Measurements from ENCODE around the gene REXO2. TPM values are rescaled to one million over a fixed set of nuclear protein-coding genes. Genes with fewer than 3 reads are reported as not detected.
A peak's percentile ranks its signal among the peaks of the same experiment; 100 is the strongest.

Gene REXO2
- total and polyA plus RNA-seq, 2 of the 8 experiments (the other 6 are each of a cell fraction or from before 2014, with no cell fraction given) = 111 to 114 TPM

GRCh38 chr11:114426280-114426679 lies 13.0 kb upstream of the REXO2 start:
- H3K56ac ChIP-seq (replicated peaks; ENCODE audit: insufficient read length, low read depth, low read length) = no peak overlapping the region
- H3K27me3 ChIP-seq (replicated peaks in 1 of 4; ENCODE audit: control insufficient read depth in 3 of 4, extremely low read depth in 1 of 4, insufficient read depth in 3 of 4, low read length in 3 of 4) = no peaks in the 10 kb centered on the region
- H2AFZ ChIP-seq (ENCODE audit: low read length) = 0 out of 2 replicates have a peak overlapping the region, but pooled peaks have one; percentile 78
- no peaks in the 10 kb centered on the region for H3K23me2 ChIP-seq (ENCODE audit: low read depth, low read length)
- H2BK120ac ChIP-seq (replicated peaks; ENCODE audit: low read depth, low read length) = no peak overlapping the region
- H3K4me1 ChIP-seq (replicated peaks in 1 of 4; ENCODE audit: control insufficient read depth in 3 of 4, insufficient read depth in 4 of 4, low read length in 3 of 4) = peaks cover 0 to 2% (median 0%) of the 10 kb centered on the region in 4 experiments; a peak in 2 of 7 replicates
- H3K4ac ChIP-seq (replicated peaks; ENCODE audit: insufficient read length, low read depth, low read length) = no peak overlapping the region
- POLR2A ChIA-PET (ENCODE audit: partially characterized antibody) = interaction anchor here (1.1 to 2.6 kb wide), 4 partner anchors 10 to 26 kb away, joined by 3 to 11 read pairs (median 4); partner anchors contain the start of genes C11orf71, RBM7 and REXO2
- DNase-seq (ENCODE audit: low read depth in 1 of 2, low spot score in 2 of 2) = no peak
- FAIRE-seq = no peak
- H3K23ac ChIP-seq (ENCODE audit: insufficient read length) = no peak overlapping the region
- no peak overlapping the region for H3K4me2 ChIP-seq (ENCODE audit: insufficient read depth in 1 of 2, low read depth in 2 of 2, low read length in 2 of 2)
- no peak overlapping the region for H3K27ac ChIP-seq (ENCODE audit: low read depth, low read length)
- H4K91ac ChIP-seq (replicated peaks; ENCODE audit: insufficient read length, low read length) = peak overlapping the region; percentile 80
- no peak overlapping the region for H2BK20ac ChIP-seq (ENCODE audit: low read length)
- no peaks in the 10 kb centered on the region for H3K9me3 ChIP-seq (ENCODE audit: insufficient read depth in 2 of 2, low read depth in 1 of 2, low read length in 1 of 2)
- no peak overlapping the region for H3K14ac ChIP-seq (ENCODE audit: insufficient read length)
- no peak overlapping the region for H2BK12ac ChIP-seq (ENCODE audit: low read depth, low read length)
- H2BK15ac ChIP-seq (ENCODE audit: low read length) = no peak overlapping the region
- H4K8ac ChIP-seq (ENCODE audit: extremely low read depth, insufficient read depth, low read length) = peak overlapping the region; percentile 41; the same call in 1 of the 2 replicates
- H3K79me2 ChIP-seq (ENCODE audit: control insufficient read depth in 1 of 2, insufficient read depth in 2 of 2, low read length in 2 of 2) = no peaks in the 10 kb centered on the region
- H3K18ac ChIP-seq (ENCODE audit: extremely low read depth, low read length) = peak overlapping the region; percentile 5; the same call in 1 of the 2 replicates
- no peak overlapping the region; the same call in 1 of the 2 replicates for H2AK5ac ChIP-seq (ENCODE audit: low read depth, low read length)
- H3K36me3 ChIP-seq (ENCODE audit: control insufficient read depth in 2 of 4, insufficient read depth in 4 of 4, low read length in 3 of 4) = no peaks in the 10 kb centered on the region; a peak in 1 of 8 replicates
- no peaks in the 10 kb centered on the region for H4K20me1 ChIP-seq (replicated peaks in 1 of 2; ENCODE audit: control insufficient read depth in 1 of 2, insufficient read depth in 2 of 2, low read length in 2 of 2)
- CTCF ChIA-PET (ENCODE audit: partially characterized antibody) = interaction anchor here (1.1 to 1.2 kb wide), 3 partner anchors 9 to 165 kb away, joined by 3 to 6 read pairs (median 4); no protein-coding TSS in a partner anchor
- H3K9ac ChIP-seq (replicated peaks in 1 of 4; ENCODE audit: extremely low read depth in 1 of 4, low read depth in 3 of 4, low read length in 3 of 4) = no peak overlapping the region
- WGBS, 2 experiments (ENCODE audit: extremely low coverage in 1 of 2, insufficient coverage in 1 of 2, insufficient read length in 1 of 2, insufficient replicate concordance in 2 of 2, low coverage in 1 of 2, low lambda C conversion rate in 2 of 2, missing lambda C conversion rate in 1 of 2) = 89% methylated on average over 4 of the region's 4 CpGs; no CpG with 5 or more reads in 1 of the 2 experiments
- H3K4me3 ChIP-seq (ENCODE audit: extremely low read depth in 1 of 4, insufficient read depth in 2 of 4, low read depth in 3 of 4, low read length in 4 of 4) = no peak overlapping the region
- H2BK5ac ChIP-seq (ENCODE audit: low read depth, low read length) = peak overlapping the region; percentile 58
- H4K5ac ChIP-seq (ENCODE audit: insufficient read length, low read depth, low read length) = no peak overlapping the region
- H3K79me1 ChIP-seq (ENCODE audit: low read depth, low read length) = no peaks in the 10 kb centered on the region
- TF ChIP-seq CHD2 (IDR thresholded peaks at IDR 0.05; ENCODE audit: low read length) (no peak), NANOG (IDR thresholded peaks at IDR 0.05; ENCODE audit: insufficient read depth, low read depth, low read length, poor library complexity, severe bottlenecking) (no peak), SIRT6 (IDR thresholded peaks at IDR 0.05; ENCODE audit: low read length) (no peak), KDM1A (IDR thresholded peaks at IDR 0.05; ENCODE audit: borderline replicate concordance, low read length) (no peak), GTF2F1 (IDR thresholded peaks at IDR 0.05; ENCODE audit: borderline replicate concordance, low read depth, low read length) (no peak), CTCF (IDR thresholded peaks at IDR 0.05; ENCODE audit: control extremely low read depth in 1 of 3, insufficient read depth in 1 of 3, low read depth in 1 of 3, low read length in 3 of 3) (no peak), HDAC6 (IDR thresholded peaks at IDR 0.05; ENCODE audit: low read depth, low read length) (no peak), ATF3 (IDR thresholded peaks at IDR 0.05; ENCODE audit: insufficient read depth, low read depth, low read length) (no peak), SIX5 (IDR thresholded peaks at IDR 0.05; ENCODE audit: low read depth, low read length) (no peak), RNF2 (IDR thresholded peaks at IDR 0.05; ENCODE audit: borderline replicate concordance, low read depth, low read length, missing control alignments, poor library complexity, severe bottlenecking) (no peak)

Data from H1 (cell line).